GM21737 (cell line): ENCODE measurements around the gene SFTPA2.
"Not testable (repeated sequence)": the region's sequence is repeated elsewhere in the genome, so short reads cannot be mapped to it uniquely, and the experiment has no call there.

Source experiments
- ATAC-seq: cut with Tn5 transposase; IDR thresholded peaks from one replicate; pipeline ENCODE4 v1.9.1; 2021; ENCODE audit warnings: mild to moderate bottlenecking, moderate library complexity; ENCODE audit not compliant: unreplicated experiment

The SFTPA2 gene

DNA sequence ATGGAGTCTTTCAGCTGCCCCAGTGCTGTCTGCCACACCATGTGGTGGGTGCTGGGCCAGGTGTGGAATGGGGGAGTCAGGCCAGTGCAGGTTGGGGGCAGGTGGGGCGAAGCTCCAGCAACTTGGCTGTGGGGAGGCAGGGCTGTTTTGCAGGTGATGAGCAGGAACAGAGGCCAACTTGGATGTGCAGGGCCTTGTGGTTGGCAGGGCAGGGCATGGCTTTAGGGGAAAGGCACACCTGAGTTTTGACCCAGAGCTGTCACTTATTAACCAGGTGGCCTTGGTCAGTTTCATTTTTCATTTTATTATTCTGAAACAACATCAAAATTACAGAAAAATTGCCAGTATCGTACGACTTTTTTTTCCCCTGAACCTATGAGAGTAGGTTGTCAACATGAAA is 1.1 kb upstream of the SFTPA2 start:
- no peak for ATAC-seq

DNA sequence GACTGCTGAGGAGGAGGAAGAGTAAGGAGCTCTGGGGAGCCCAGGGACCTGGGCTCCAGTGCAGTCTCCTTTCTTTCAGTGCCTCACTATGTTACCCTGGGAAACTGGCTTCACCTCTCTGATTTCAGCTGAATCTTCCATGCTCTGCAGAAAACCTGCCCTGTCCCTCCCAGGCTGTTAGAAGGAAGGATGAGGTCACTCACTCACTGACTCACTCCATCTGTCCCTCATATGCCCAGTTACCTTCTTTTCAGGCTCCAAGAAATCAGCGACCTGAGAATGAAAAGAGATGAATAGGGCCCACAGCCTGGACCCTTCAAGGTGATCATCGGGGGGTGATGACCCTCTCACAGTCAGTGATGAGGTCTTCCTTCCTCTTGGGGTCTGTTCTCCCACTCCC is 481 bp downstream of the SFTPA2 start:
- ATAC-seq = no peak

DNA sequence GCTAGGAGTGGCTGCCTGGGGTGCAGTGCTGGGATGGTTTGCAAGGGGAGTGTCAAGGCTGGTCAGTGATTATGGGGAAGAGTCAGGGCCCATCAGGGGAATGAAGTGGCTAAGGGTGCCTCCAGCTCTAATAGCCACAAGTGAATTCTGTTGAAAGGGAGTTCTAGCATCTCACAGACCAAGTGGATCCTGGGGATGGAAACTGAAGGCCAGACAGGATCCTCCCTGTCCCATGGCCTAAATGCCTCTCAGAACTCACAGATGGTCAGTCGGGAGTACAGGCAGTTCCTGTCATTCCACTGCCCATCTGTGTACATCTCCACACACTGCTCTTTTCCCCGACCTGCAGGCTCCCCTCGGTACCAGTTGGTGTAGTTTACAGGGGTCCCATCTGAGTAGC is 3.2 kb downstream of the SFTPA2 start:
- ATAC-seq = not testable (repeated sequence)

DNA sequence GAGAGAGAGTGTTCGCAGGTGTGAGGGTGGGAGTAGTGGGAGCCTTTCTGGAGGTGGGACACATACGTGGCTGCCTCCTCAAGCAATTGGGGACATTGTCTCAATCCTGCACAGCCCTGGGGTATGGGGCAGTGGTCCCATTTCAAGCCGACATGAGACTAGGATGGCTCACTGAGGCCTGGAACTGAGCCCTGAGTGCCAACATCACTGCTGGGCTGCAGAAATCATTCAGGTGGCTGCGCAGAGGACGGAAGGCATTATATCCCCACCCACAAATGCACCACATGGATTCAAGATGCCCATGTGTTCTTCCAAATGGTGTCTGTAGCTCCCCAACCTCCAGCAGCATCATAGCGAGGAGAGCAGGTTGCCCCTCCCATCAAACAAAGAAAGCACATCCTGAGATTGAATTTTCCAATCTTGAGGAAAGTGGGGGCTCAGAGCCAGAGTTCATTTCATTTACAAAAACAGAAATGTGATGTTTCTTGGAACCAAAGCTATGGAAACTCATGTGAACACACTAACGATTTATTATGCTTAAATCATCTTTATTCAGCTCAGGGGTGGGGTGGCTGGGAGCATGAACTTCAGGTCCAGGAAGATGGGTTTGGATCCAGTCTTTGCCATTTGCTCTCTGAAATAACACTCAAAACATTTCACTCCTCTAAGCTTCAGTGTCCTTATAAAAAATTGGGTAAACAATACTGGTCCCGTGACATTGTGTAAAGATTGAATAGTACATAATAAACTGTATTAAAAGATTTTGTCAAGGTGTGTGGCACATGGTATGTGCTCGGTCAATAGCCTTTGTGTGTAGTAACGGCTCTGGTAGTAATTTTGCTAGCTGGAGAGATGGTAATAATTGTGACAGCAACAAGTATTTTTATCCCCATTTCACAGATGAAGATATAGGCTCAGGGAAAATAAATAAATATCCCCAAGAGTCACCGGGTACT is 4.6 kb downstream of the SFTPA2 start:
- no peak for ATAC-seq

DNA sequence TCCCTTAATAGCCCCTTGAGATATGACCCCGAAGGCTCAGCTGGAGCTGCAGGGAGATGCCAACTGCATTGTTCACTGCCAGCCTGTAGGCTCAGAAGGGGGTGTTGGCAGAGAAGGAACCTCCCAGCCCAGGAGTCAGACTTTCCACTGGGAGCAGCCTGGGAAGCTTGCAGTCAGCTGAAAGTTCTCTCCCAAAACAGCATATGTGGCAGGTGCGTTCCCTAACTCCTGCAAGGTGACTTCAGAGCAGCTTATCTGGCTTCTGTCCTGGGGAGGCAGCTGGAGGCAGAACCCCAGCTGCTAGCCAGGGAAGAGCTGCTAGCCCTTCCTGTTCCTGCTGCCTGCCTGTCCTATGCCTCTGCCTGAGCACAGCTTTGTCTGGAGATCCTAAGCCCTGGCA is 8.1 kb downstream of the SFTPA2 start:
- no peak for ATAC-seq

DNA sequence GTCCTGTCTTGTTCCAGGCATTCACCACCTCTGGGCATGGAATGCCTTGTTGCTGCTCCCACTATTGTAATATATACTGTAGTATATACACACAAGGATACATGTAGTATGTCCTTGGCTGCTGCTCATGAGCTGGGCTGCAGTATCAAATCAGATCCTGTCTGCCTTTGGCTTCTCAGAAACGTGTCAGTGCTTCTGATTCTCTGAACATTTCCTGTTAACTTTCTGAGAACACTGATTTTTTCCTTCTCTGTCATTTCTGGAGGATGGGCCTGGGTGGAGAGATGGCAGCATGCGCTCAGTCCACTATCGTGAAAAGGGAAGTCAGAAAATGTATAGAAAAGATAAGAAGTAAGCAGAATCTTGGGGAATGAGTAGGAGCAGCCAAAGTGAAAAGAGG is 12.2 kb downstream of the SFTPA2 start:
- ATAC-seq = no peak

DNA sequence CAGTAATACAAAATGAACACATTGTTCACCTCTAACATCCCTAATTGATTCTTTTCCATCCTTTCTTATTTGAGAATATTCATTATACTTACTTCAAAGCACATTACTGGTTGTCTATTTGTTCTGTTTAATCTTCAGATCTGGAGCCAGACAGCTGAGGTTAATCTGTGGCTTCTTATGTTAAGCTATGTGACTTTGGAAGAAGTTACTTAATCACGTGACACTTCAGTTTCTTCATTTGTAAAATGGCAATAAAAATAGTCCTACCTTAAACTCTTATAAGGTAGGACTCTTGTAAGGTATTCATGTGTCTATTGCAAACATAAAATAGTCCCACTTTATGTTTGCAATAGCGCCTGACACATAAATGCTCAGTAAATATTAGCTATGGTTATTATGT is 13.1 kb downstream of the SFTPA2 start:
- ATAC-seq = not testable (repeated sequence)

DNA sequence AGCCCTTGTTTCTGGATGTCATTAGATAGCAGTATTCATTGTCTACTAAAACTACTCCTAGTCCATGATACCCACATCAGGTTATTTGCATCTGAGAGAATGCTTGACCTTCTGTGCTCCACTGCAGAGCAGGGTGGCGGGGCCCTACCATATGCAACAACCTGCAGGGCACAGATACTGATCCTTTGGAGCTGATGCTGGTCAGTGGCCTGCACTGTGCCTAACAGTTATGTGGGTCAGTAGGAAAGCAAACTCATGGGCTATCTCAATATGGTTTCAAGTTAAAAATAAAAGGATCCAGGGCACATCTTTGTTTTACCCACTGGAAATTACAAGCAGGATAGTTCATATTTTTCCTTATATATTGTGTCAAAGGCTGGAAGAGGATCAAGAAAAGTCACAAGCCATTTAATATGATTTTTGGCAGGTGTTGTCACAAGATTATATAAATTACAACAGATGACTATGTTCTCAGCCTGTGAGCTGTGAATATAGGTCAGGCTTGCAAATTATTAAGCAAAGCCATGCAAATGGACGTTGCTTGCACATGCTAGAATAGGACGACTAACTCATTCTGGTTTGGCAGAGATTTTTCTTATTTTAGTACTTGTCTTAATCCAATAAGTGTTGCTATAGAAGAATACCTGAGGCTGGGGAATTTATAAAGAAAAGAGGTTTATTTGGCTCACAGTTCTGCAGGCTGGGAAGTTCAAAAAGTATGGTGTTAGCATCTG is 15.1 kb downstream of the SFTPA2 start:
- not testable (repeated sequence) for ATAC-seq

DNA sequence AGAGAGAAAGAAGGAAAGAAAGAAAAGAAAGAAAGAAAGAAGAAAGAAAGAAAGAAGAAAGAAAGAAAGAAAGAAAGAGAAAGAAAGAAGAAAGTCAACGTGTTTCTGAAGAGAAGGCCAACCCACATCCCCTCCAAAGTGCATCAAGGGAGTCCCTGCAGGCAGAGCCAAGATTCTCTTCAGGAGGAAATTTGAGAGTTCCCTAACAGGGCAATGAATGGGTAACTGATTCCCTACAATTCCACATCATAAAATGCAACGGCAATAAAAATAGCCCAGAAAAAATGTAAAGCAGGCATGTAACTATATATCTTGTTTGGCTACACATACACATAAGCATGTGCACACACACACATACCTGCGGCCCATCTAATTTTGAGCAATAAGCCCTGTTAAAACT is 15.8 kb downstream of the SFTPA2 start:
- not testable (repeated sequence) for ATAC-seq

DNA sequence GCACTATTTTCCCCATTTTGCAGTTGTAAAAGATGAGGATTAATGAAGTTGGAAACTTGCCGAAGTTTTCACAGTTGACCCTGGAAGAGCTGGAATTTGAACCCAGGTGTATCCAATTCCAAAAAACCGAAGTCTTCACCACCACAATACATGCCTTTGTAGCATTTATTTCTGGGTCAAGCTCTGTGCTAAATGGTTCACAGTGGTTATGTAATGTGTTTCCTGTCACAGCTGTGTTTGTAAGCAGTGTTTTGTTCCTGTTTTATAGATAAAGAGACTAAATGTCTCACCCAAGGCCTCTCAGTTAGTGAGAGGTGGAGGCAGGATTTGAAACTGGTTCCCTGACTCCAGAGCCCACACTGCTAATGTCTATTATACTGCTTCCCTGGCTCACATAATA is 17.6 kb downstream of the SFTPA2 start:
- no peak for ATAC-seq

DNA sequence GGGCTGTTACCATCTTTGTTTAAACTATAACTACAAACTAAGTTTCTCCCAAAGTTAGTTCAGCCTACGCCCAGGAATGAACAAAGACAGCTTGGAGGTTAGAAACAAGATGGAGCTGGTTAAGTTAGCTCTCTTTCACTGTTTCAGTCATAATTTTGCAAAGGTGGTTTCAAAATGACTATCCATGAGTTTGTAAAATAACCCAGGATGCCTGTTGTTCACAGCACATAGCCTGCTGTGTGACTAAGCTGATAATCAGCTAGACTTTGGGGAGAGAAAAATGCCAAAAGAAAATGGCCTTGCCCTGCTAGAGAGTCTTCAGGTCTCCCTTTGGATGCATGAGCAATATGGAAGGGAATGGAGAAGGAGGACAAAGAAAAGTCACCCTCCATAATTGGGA is 19.3 kb downstream of the SFTPA2 start:
- ATAC-seq = peak; percentile 86

DNA sequence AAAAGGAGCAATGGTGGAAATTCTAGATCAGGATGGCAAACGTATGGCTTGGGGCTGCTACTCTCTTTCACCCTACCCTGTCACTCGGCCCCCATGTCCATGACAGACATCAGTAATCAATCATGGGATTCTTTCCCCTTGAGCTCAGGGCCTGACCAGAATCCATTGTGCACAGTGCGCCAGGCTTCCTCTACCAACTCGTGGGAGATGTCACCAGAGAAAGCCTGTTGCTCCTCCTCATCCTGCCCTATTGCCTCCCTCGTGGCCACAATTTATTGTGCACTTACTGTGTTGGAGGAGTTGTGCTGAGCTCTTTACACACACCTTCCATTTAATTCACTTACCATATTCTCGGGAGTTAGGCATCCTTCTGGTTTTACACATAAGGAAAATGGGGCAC is 21.9 kb downstream of the SFTPA2 start:
- ATAC-seq = not testable (repeated sequence)

DNA sequence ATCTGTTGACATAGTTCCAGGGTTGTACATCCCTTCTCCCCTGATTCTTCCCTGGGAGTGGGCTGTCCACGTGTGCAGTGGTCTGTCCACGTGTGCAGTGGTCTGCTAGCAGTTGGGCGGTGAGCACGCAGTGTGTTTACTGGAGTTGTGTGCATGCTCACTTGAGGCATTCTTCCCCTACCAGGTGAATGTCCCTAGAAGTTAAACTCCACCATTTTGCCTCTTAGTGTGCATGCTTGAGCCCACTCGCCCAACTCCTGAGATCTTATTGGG is 26.4 kb downstream of the SFTPA2 start:
- ATAC-seq = not testable (repeated sequence)

DNA sequence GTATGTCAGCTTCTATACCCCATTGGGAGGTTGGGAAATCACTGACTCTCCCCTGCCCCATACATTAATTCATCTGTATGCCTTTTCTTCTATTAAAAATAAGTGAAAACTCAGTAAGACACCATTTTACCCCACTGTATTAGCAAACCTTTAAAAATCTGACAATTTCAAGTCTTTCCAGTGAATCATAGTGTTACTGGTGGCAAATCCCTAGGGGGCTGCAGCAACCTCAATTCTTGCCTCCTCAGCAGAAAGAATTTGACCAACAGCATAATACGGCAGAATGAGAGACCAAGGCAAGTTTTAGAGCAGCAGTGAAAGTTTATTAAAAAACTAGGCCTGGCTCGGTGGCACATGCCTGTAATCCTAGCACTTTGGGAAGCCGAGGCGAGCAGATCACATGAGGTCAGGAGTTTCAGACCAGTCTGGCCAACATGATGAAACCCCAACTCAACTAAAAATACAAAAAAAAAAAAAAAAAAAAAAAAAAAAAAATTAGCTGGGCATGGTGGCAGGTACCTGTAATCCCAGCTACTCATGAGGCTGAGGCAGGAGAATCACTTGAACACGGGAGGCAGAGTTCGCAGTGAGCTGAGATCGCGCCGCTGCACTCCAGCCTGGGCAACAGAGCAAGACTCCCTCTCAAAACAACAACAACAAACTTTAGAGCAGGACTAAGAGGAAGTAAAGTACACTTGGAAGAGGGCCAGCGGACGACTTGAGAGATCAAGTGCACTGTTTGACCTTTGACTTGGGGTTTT is 26.9 kb downstream of the SFTPA2 start:
- not testable (repeated sequence) for ATAC-seq

DNA sequence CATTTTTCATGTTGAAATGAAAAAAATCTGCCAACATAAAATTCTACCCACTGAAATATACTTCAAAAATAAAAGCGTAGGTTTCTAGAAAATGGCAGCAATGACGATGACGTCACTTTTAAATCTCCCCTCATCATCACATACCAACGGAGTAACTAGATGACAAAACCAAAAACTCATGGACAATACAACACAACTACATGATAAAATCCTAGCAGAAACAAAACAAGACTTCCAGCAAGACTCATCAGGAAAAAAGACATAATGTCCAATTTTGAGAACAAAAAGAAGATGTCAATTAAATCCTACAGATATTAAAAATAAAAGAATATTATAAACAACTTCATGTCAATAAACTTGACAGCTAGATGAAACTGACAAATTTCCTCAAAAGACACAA is 31.9 kb downstream of the SFTPA2 start:
- ATAC-seq = not testable (repeated sequence)

DNA sequence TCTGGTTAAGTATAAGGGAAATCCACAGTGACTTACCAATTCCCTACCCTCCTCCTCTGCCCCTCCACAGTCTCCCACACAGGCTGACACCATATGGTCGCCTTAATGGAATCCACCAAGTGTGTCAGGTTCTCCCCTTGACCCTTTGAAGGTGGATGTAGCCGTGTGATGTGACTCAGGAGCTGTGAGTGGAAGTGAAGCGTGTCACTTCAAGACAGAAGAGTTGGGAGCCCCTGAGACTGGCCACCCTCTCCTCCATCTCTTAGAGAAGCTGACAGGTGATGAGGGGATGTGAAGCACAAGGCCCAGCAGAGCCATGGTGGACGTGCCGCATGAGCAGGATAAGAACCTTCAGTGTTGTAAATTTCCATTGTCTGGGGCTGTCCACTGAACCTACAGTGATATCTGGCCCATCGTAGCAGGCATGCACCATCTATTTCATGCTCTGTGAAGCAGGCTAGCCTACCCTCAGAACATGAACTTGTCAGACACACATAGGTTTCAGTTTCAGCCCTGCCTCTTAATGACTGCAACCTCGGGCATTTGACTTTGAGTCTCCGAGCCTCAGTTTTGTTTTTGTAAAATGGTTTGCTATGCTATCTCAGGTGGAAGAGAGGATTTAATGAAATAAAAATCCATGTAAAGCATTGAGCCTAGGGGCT is 35.0 kb downstream of the SFTPA2 start:
- ATAC-seq = peak; percentile 85

DNA sequence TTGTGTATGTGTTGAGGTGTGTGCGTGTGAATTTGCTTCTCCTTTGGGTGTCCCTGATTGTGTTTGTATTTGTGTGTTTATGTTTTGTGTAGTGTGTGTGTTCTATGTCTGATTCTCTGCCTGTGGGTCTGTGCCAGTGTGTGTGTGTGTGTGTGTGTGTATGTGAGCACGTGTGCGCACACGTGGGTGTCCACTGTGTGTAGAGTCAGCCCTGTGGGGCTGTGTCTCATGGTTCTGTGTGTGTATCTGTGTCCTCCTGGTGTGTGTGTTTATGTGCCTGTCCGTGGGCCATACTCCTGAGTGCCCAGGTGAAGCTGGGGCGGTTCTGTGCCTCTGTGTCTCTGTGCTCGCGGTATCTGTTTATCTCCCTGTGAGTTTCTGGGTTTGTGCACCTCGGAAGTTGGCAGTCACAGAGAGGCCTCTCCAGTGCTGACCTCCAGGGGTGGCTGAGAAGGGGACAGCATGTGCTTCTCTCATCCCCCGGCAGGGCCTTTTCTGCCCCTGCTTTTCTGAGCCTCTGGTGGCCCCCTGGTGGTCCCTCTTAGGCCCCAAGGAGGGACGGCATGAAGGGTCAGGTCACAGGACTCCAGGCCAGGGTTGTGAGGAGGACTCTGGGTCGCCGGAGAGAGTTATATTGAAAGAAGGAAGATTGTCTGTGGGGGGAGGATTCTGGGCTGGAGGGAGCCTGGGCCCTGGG is 36.9 kb downstream of the SFTPA2 start:
- not testable (repeated sequence) for ATAC-seq

DNA sequence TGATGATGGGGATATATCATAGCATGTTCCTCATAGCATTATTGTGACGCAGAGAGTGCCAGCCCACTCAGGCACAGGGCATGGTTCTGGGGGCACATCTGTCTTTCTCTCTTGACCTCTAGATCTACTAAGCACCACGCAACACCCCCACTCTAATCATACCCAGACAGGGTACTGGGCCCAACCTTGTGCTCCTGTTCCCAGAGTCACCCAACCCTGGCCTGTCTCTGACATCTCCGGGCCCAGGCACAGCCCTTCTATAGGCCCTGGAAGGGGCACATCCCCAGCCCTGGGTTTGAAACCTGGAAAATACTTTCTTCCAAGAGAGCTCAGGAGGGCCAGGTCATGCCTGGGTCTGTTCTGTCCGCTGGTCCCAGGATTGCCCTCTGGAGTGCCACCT is 37.7 kb downstream of the SFTPA2 start:
- ATAC-seq = not testable (repeated sequence)

DNA sequence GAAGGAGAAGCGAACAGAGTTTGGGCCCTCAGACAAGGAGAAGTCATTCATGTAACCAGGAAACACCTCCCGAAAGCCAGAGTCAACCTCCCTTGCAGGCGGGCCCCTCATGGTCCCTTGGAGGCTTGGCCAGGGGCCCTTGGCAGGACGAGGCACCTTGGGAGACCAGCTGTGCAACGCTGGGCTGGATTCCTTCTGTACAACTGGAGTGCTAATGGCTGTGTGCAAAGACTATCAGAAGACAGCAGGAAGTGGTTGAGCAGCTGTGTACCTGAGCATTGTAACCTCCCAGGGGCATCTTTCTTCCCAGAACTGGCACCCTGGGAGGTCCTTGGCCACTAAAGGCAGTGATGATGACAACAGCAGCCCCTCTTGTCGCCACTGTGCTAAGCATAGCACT is 38.5 kb downstream of the SFTPA2 start:
- not testable (repeated sequence) for ATAC-seq

DNA sequence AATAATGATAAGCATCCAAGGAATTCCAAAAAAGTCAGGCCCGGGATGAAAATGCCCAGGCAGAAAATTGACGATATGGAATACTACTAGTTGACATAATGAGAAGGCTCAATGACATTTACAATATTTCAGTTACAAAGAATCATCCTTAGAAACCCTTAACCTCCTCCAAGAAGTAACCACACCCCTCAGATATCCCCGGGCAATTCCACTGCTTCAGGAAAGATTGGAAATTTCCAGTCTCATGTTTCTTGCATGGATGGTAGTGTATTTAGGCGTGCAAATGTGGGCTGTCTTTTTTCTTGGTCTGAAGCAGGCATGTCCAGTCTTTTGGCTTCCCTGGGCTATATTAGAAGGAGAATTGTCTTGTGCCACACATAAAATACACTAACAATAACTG is 42.6 kb downstream of the SFTPA2 start:
- ATAC-seq = not testable (repeated sequence)
